ENCODE measurements around the gene FYB1.

FYB1 gene

GRCh38 chr5:39199335-39199734, 20.0 kb downstream of the FYB1 start:
- H3K36me3 ChIP-seq (ENCODE audit: insufficient read depth, low read length): no peaks in the 10 kb centered on the region
- peak overlapping the region; percentile 89 for H3K4me3 ChIP-seq (ENCODE audit: low read length, poor library complexity, severe bottlenecking)
- H2AFZ ChIP-seq (ENCODE audit: low read length): no peak overlapping the region
- peak overlapping the region; percentile 94 for H3K4me2 ChIP-seq (ENCODE audit: low read depth, low read length, poor library complexity, severe bottlenecking)
- TF ChIP-seq EZH2phosphoT487 (IDR thresholded peaks at IDR 0.05; ENCODE audit: borderline replicate concordance): no peak
- TF ChIP-seq, protein P1, sequence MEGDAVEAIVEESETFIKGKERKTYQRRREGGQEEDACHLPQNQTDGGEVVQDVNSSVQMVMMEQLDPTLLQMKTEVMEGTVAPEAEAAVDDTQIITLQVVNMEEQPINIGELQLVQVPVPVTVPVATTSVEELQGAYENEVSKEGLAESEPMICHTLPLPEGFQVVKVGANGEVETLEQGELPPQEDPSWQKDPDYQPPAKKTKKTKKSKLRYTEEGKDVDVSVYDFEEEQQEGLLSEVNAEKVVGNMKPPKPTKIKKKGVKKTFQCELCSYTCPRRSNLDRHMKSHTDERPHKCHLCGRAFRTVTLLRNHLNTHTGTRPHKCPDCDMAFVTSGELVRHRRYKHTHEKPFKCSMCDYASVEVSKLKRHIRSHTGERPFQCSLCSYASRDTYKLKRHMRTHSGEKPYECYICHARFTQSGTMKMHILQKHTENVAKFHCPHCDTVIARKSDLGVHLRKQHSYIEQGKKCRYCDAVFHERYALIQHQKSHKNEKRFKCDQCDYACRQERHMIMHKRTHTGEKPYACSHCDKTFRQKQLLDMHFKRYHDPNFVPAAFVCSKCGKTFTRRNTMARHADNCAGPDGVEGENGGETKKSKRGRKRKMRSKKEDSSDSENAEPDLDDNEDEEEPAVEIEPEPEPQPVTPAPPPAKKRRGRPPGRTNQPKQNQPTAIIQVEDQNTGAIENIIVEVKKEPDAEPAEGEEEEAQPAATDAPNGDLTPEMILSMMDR (conservative IDR thresholded peaks at IDR 0.05; ENCODE audit: low read length): no peak
- H3K9ac ChIP-seq (ENCODE audit: low read depth, low read length, poor library complexity, severe bottlenecking): peak overlapping the region; percentile 90
- H3K9me3 ChIP-seq (ENCODE audit: insufficient read depth, low read depth, low read length): no peaks in the 10 kb centered on the region
- peaks cover 66% of the 10 kb centered on the region for H3K4me1 ChIP-seq (ENCODE audit: insufficient read depth, low read length, poor library complexity, severe bottlenecking)
- H4K20me1 ChIP-seq (ENCODE audit: insufficient read depth, low read length, poor library complexity, severe bottlenecking): peaks cover 4% of the 10 kb centered on the region
- H3K79me2 ChIP-seq (ENCODE audit: insufficient read depth, low read length): peaks cover 99% of the 10 kb centered on the region
- H3K27me3 ChIP-seq (ENCODE audit: insufficient read depth, low read length, poor library complexity, severe bottlenecking): no peaks in the 10 kb centered on the region
- H3F3A ChIP-seq (ENCODE audit: low read depth): no peaks in the 10 kb centered on the region
- H3K9me2 ChIP-seq (replicated peaks; ENCODE audit: low read depth, low read length): no peaks in the 10 kb centered on the region

DNA sequence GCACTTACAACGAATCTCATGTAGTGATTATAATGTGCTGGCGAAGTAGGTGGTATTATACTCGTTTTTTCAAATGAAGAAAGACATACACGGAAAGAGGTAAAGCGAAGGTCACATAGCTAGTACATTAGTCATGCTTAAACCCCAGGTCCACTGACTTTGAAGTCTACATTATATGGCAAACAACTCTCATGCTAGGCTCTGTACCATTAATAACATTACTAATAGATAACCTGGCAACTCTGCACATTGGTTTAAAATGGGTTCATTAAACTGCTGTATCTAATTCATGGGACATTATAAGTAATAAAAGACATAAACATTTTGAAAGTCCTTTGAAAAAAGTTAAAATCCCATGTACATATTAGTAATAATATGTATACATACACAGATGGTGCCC, 21.2 kb downstream of the FYB1 start:
- no peak for TF ChIP-seq EZH2phosphoT487 (IDR thresholded peaks at IDR 0.05; ENCODE audit: borderline replicate concordance)
- TF ChIP-seq, protein P1 (conservative IDR thresholded peaks at IDR 0.05; ENCODE audit: low read length): no peak
- Histone ChIP-seq H3K79me2 (ENCODE audit: insufficient read depth, low read length) (peaks cover 99% of the 10 kb centered on the region), H3K9me2 (replicated peaks; ENCODE audit: low read depth, low read length) (no peaks in the 10 kb centered on the region), H3K9me3 (ENCODE audit: insufficient read depth, low read depth, low read length) (no peaks in the 10 kb centered on the region), H3K9ac (ENCODE audit: low read depth, low read length, poor library complexity, severe bottlenecking) (peak overlapping the region; percentile 90), H4K20me1 (ENCODE audit: insufficient read depth, low read length, poor library complexity, severe bottlenecking) (peaks cover 4% of the 10 kb centered on the region), H3K4me2 (ENCODE audit: low read depth, low read length, poor library complexity, severe bottlenecking) (peak overlapping the region; percentile 94), H2AFZ (ENCODE audit: low read length) (no peak overlapping the region), H3K4me3 (ENCODE audit: low read length, poor library complexity, severe bottlenecking) (peak overlapping the region; percentile 89), H3F3A (ENCODE audit: low read depth) (no peaks in the 10 kb centered on the region), H3K4me1 (ENCODE audit: insufficient read depth, low read length, poor library complexity, severe bottlenecking) (peaks cover 66% of the 10 kb centered on the region), H3K36me3 (ENCODE audit: insufficient read depth, low read length) (no peaks in the 10 kb centered on the region), H3K27me3 (ENCODE audit: insufficient read depth, low read length, poor library complexity, severe bottlenecking) (no peaks in the 10 kb centered on the region)

DNA sequence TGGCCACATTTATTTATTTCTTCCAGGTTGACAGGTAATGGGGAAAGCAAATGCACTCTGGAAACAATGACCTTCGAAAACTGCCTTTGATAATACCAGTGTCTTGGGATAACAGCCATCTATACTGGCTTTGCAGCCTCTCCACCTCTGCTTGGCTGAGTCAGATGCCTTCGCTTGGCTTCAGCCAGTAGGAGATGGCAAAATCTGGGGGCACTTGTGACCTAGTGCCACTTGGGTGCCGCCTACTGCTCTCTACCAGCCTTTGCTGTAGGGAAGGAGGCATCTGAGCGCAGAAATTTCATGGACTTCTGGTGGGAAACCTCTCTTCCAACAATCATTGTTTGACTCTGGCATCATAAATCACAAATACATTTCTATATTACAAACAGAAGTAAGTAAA, 21.8 kb downstream of the FYB1 start:
- peak overlapping the region; percentile 90 for H3K9ac ChIP-seq (ENCODE audit: low read depth, low read length, poor library complexity, severe bottlenecking)
- no peaks in the 10 kb centered on the region for H3K9me3 ChIP-seq (ENCODE audit: insufficient read depth, low read depth, low read length)
- peak overlapping the region; percentile 89 for H3K4me3 ChIP-seq (ENCODE audit: low read length, poor library complexity, severe bottlenecking)
- H4K20me1 ChIP-seq (ENCODE audit: insufficient read depth, low read length, poor library complexity, severe bottlenecking): peaks cover 4% of the 10 kb centered on the region
- H2AFZ ChIP-seq (ENCODE audit: low read length): no peak overlapping the region
- peaks cover 99% of the 10 kb centered on the region for H3K79me2 ChIP-seq (ENCODE audit: insufficient read depth, low read length)
- H3K36me3 ChIP-seq (ENCODE audit: insufficient read depth, low read length): no peaks in the 10 kb centered on the region
- TF ChIP-seq EZH2phosphoT487 (IDR thresholded peaks at IDR 0.05; ENCODE audit: borderline replicate concordance): no peak
- TF ChIP-seq, protein P1 (conservative IDR thresholded peaks at IDR 0.05; ENCODE audit: low read length): peak; percentile 39; the same call in 1 of the 2 replicates
- peaks cover 66% of the 10 kb centered on the region for H3K4me1 ChIP-seq (ENCODE audit: insufficient read depth, low read length, poor library complexity, severe bottlenecking)
- no peaks in the 10 kb centered on the region for H3F3A ChIP-seq (ENCODE audit: low read depth)
- H3K9me2 ChIP-seq (replicated peaks; ENCODE audit: low read depth, low read length): no peaks in the 10 kb centered on the region
- no peaks in the 10 kb centered on the region for H3K27me3 ChIP-seq (ENCODE audit: insufficient read depth, low read length, poor library complexity, severe bottlenecking)
- peak overlapping the region; percentile 94 for H3K4me2 ChIP-seq (ENCODE audit: low read depth, low read length, poor library complexity, severe bottlenecking)

Measured in Loucy (cell line).